Heart left ventricle (tissue), 16 donors: ENCODE data around the gene DYNC1LI1. TPM values are rescaled to one million over a fixed set of nuclear protein-coding genes. Genes with fewer than 3 reads are reported as not detected.

ENCODE experiments used
- ATAC-seq, 4 donors: fragments of 200-7000 bp; cut with Tn5 transposase; one replicate each; pipeline ENCODE4 v1.9.1; 2020 to 2022; ENCODE audit warnings: moderate library complexity in 4 of 4, mild to moderate bottlenecking in 3 of 4, moderate number of reproducible peaks in 1 of 4
- DNase-seq, 5 donors: peaks; one replicate each; pipeline ENCODE4 v3.0.0-alpha.2; 2020
- H3K27ac ChIP-seq, 12 donors: fragments of 200-600 bp; sonication (generic) in 4 of 12; one replicate each; pipeline versions ENCODE4 v1.5.0 to v1.8.0; 2016 to 2022; ENCODE audit warnings: mild to moderate bottlenecking in 2 of 12
- H3K27me3 ChIP-seq, 9 donors: fragments of 200-600 bp; sonication (generic) in 2 of 9; one replicate each; pipeline versions ENCODE4 v1.5.1 to v1.8.0; 2016 to 2022; ENCODE audit warnings: mild to moderate bottlenecking in 3 of 9
- H3K36me3 ChIP-seq, 9 donors: fragments of 200-600 bp; sonication (generic) in 2 of 9; one replicate each; pipeline versions ENCODE4 v1.5.0 to v1.8.0; 2018 to 2022; ENCODE audit warnings: mild to moderate bottlenecking in 2 of 9
- H3K4me1 ChIP-seq, 12 donors: fragments of 200-600 bp; sonication (generic) in 4 of 12; one replicate each; pipeline versions ENCODE4 v1.5.0 to v1.8.0; 2016 to 2022; ENCODE audit warnings: mild to moderate bottlenecking in 3 of 12
- H3K4me3 ChIP-seq, 12 donors: fragments of 200-600 bp; sonication (generic) in 4 of 12; one replicate each; pipeline versions ENCODE4 v1.5.0 to v1.8.0; 2017 to 2022; ENCODE audit warnings: mild to moderate bottlenecking in 9 of 12, moderate library complexity in 4 of 12
- H3K9me3 ChIP-seq, 12 donors: fragments of 200-600 bp; sonication (generic) in 4 of 12; one replicate each; pipeline versions ENCODE4 v1.5.0 to v1.8.0; 2016 to 2022; ENCODE audit warnings: mild to moderate bottlenecking in 1 of 12
- CTCF ChIP-seq, 12 donors: fragments of 200-600 bp; sonication (generic) in 4 of 12; IDR thresholded peaks; one replicate each; pipeline versions ENCODE4 v1.5.0 to v1.8.0; 2018 to 2022; ENCODE audit warnings: antibody characterized with exemption in 12 of 12, mild to moderate bottlenecking in 5 of 12
- POLR2A ChIP-seq, 2 donors: fragments of 450-650 bp; IDR thresholded peaks; one replicate each; pipeline ENCODE4 v1.6.1; 2017; ENCODE audit warnings: antibody characterized with exemption in 2 of 2, mild to moderate bottlenecking in 2 of 2, moderate library complexity in 2 of 2
- WGBS, 4 donors: extraction: QIAGEN DNeasy Blood & Tissue Kit in 2 of 4; methylation state at CpG; one replicate each; pipeline versions ENCODE4 v1.1.5 to v1.1.7; 2013 to 2018; 5-methylcytosine and 5-hydroxymethylcytosine counted together
- intact Hi-C, 10 donors: fragments of 100-400 bp; cut with DNase I; formaldehyde crosslinking; loops; one replicate each; pipeline versions ENCODE4 v1.11.1 to v1.14.2; 2022
- polyA plus RNA-seq, 2 donors: library from polyadenylated mRNA; stranded (reverse); fragments of 200-250 nt; gene quantifications; one replicate each; pipeline ENCODE4 v1.2.3, GENCODE V29; 2013
- total RNA-seq, 9 donors: library from RNA; depleted of rRNA in 2 of 9; stranded (reverse); fragments of >200 nt in 2 of 9; fragmentation: NEBNext Ultra II Directional in 3 of 9; extraction: Animal tissue kit (Norgen Biotek cat#: 25700) in 3 of 9; gene quantifications; one replicate each; pipeline versions ENCODE4 v1.1.0 to v1.2.4, GENCODE V29; 2016 to 2023
- donor health status: ischemic (EF 13 %, LVEDD 7.1; RV severe dilation, severe dysfunction).
- donor health status: healthy with polysubstance abuse.
- donor health status: DM: no; HTN: yes; CAD: no.
- donor health status: DM: no; HTN: no; CAD: no.
- donor health status: ischemic (EF 25% LVEDD 6.9; RV normal size, moderate dysfunction).
- donor health status: ischemic (EF 25% LVEDD 5.7; RV mildly dilated, moderate dysfunction).
- donor health status: healthy.
- donor health status: DM: yes; HTN: yes; CAD: no.
- donor health status: ischemic (EF 35%, LVEDD 5.7; RV mildly dilated, moderate dysfunction).
- donor health status: nonischemic (EF 11% LVEDD 7.7; RV severe dilation, severe dysfunction).
- donor health status: DM: yes; HTN: yes; CAD: no.
- donor health status: PGD.
- donor health status: ischemic (EF 29% LVEDD 5.4; RV normal size, mild dysfunction).
- donor health status: nonischemic (EF 23%, LVEDD 6.1; RV moderate dilation, normal function).

The DYNC1LI1 gene
- total and polyA plus RNA-seq, 11 donors, result 28.8 to 65.0 (median 55.9) TPM

- ATAC-seq (no peak), DNase-seq (no peak)
- H3K9me3 ChIP-seq, result no peaks in the 10 kb centered on the region
- 90 to 95% (median 94%) methylated on average over 3 of the region's 3 CpGs for WGBS, 4 donors
- H3K36me3 ChIP-seq, result no peaks in the 10 kb centered on the region
- H3K27ac ChIP-seq, result no peak overlapping the region
- no peaks in the 10 kb centered on the region for H3K27me3 ChIP-seq
- H3K4me1 ChIP-seq, result peaks cover 0 to 6% (median 0%) of the 10 kb centered on the region in 12 donors
- TF ChIP-seq POLR2A (IDR thresholded peaks at IDR 0.05) (no peak), CTCF (IDR thresholded peaks at IDR 0.05) (no peak)
- H3K4me3 ChIP-seq, result no peak overlapping the region
- intact Hi-C loops, result no loop called here
Measured at GRCh38 chr3:32606277-32606676, 35.6 kb upstream of the DYNC1LI1 start.

GRCh38 chr3:32603064-32603463 lies 32.4 kb upstream of the DYNC1LI1 start:
- intact Hi-C loops, result no loop called here

DNA sequence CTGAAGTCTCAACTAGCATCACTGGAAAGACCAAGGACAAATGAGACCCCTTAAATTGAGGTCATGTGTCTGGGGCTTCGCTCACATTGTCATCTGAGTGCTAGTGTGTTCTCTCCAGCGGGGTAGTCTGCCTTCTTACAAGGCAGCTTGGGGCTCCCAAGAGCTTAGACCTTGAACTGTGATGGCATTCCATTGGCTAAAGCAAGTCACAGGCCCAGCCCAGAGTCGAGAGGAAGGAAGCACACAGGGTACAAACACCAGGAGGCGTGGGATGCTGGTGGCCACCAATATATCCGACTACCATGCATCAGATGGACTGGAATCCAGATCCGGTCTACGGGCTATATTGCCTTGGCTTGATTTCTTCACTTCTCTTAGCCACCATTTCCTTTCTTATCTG lies 31.5 kb upstream of the DYNC1LI1 start:
- no peaks in the 10 kb centered on the region for H3K36me3 ChIP-seq
- DNase-seq, result no peak
- H3K9me3 ChIP-seq, result no peaks in the 10 kb centered on the region
- TF ChIP-seq CTCF (IDR thresholded peaks at IDR 0.05) (no peak), POLR2A (IDR thresholded peaks at IDR 0.05) (no peak)
- ATAC-seq, result no peak
- H3K4me1 ChIP-seq, result peaks cover 0 to 13% (median 2%) of the 10 kb centered on the region in 12 donors
- 90 to 95% (median 90%) methylated on average over 7 of the region's 7 CpGs for WGBS, 4 donors
- intact Hi-C loops, result no loop called here
- H3K27ac ChIP-seq, result no peak overlapping the region
- H3K4me3 ChIP-seq, result no peak overlapping the region
- no peaks in the 10 kb centered on the region for H3K27me3 ChIP-seq

More at GRCh38 chr3:32603064-32603463, 32.4 kb upstream of the DYNC1LI1 start:
- TF ChIP-seq POLR2A (IDR thresholded peaks at IDR 0.05) (no peak), CTCF (IDR thresholded peaks at IDR 0.05) (no peak)
- H3K27ac ChIP-seq, result no peak overlapping the region
- no peak overlapping the region for H3K4me3 ChIP-seq
- ATAC-seq, result no peak
- H3K4me1 ChIP-seq, result peaks cover 0 to 6% (median 0%) of the 10 kb centered on the region in 12 donors
- no peak for DNase-seq
- 41 to 50% (median 42%) methylated on average over 4 of the region's 4 CpGs for WGBS, 4 donors
- H3K36me3 ChIP-seq, result no peaks in the 10 kb centered on the region
- no peaks in the 10 kb centered on the region for H3K27me3 ChIP-seq
- H3K9me3 ChIP-seq, result no peaks in the 10 kb centered on the region

DNA sequence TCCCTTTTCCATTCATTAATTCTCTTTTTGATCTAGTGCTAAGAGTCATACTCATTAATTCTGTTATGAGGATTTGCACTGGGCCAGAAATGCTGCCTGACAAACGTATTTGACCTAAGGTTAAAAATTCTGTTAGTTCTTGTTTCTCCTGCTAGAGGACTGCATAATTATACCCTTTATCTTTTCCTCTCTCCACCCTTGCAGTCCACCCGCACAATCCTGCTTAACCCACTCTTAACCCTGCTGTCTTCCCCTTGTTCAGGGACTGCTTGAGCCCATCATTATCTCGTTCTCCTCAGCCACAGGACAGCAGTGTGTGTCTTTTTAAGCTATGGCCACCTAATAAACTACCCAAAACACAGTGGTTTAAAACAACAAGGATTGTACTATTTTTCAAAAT lies 31.1 kb upstream of the DYNC1LI1 start:
- intact Hi-C loops, result no loop called here
- H3K36me3 ChIP-seq, result no peaks in the 10 kb centered on the region
- peaks cover 0 to 18% (median 6%) of the 10 kb centered on the region in 12 donors for H3K4me1 ChIP-seq
- WGBS, 4 donors, result 56 to 67% (median 64%) methylated on average over 3 of the region's 3 CpGs
- H3K4me3 ChIP-seq, result no peak overlapping the region
- DNase-seq, result no peak
- TF ChIP-seq POLR2A (IDR thresholded peaks at IDR 0.05), result no peak
- TF ChIP-seq CTCF (IDR thresholded peaks at IDR 0.05), result no peak
- no peak overlapping the region for H3K27ac ChIP-seq
- no peaks in the 10 kb centered on the region for H3K9me3 ChIP-seq
- no peak for ATAC-seq
- no peaks in the 10 kb centered on the region for H3K27me3 ChIP-seq
